H1 (cell line): ENCODE results near the gene SLC22A23. TPM values are rescaled to one million over a fixed set of nuclear protein-coding genes. Genes with fewer than 3 reads are reported as not detected.

ENCODE experiments used
- ASH2L ChIP-seq: fragments of 200-600, 300-600 bp; sonication (generic); IDR thresholded peaks from one replicate; pipeline ENCODE4 v1.7.1; 2017; ENCODE audit warnings: low read length
- BCL11A ChIP-seq, 2 experiments: IDR thresholded peaks; one replicate each; pipeline ENCODE4 v1.6.1; 2011; ENCODE audit warnings: low read depth in 2 of 2, low read length in 2 of 2, mild to moderate bottlenecking in 2 of 2
- CHD2 ChIP-seq: IDR thresholded peaks from 2 replicates; pipeline ENCODE4 v1.6.1; 2012; ENCODE audit warnings: low read length, improper control_type of control experiment
- CREB1 ChIP-seq: IDR thresholded peaks from 2 replicates; pipeline ENCODE4 v1.6.1; 2012; ENCODE audit warnings: inconsistent platforms
- FOSL1 ChIP-seq: IDR thresholded peaks from 2 replicates; pipeline ENCODE4 v1.6.1; 2011; ENCODE audit warnings: mild to moderate bottlenecking, low read depth, low read length, moderate library complexity; ENCODE audit not compliant: insufficient read depth
- GTF2F1 ChIP-seq: IDR thresholded peaks from 2 replicates; pipeline ENCODE4 v1.6.1; 2012; ENCODE audit warnings: low read depth, low read length, improper control_type of control experiment, borderline replicate concordance
- JUN ChIP-seq: IDR thresholded peaks from 2 replicates; pipeline ENCODE4 v1.6.1; 2011; ENCODE audit warnings: low read depth, mild to moderate bottlenecking, improper control_type of control experiment, low read length
- JUND ChIP-seq: IDR thresholded peaks from 2 replicates; pipeline ENCODE4 v1.6.1; 2011; ENCODE audit warnings: mild to moderate bottlenecking, improper control_type of control experiment, low read length
- KDM4A ChIP-seq: IDR thresholded peaks from one replicate; pipeline ENCODE4 v1.7.1; 2012; ENCODE audit warnings: low read depth, mild to moderate bottlenecking, moderate library complexity, low read length, inconsistent platforms; ENCODE audit not compliant: severe bottlenecking
- MAFK ChIP-seq: IDR thresholded peaks from 2 replicates; pipeline ENCODE4 v1.6.1; 2012; ENCODE audit warnings: low read depth, mild to moderate bottlenecking, improper control_type of control experiment, low read length
- POLR2A ChIP-seq, 2 experiments: IDR thresholded peaks; 1 replicate in 1 of 2; 2 replicates in 1 of 2; pipeline ENCODE4 v1.6.1; 2011; ENCODE audit warnings: low read depth in 2 of 2, low read length in 2 of 2, mild to moderate bottlenecking in 2 of 2; ENCODE audit errors: control extremely low read depth in 1 of 2
- RAD21 ChIP-seq, 2 experiments: IDR thresholded peaks in 1 of 2; conservative IDR thresholded peaks in 1 of 2; 2 replicates each; pipeline ENCODE4 v1.6.1; 2011; ENCODE audit warnings: low read depth in 2 of 2, low read length in 2 of 2, improper control_type of control experiment in 1 of 2, inconsistent platforms in 1 of 2, mild to moderate bottlenecking in 1 of 2, moderate library complexity in 1 of 2
- RNF2 ChIP-seq: fragments of 200-900, 300-1000 bp; sonication (generic); IDR thresholded peaks from 2 replicates; pipeline ENCODE4 v1.7.1; 2016; ENCODE audit warnings: borderline replicate concordance, low read depth, mild to moderate bottlenecking, antibody characterized with exemption, low read length; ENCODE audit not compliant: poor library complexity, severe bottlenecking; ENCODE audit errors: missing control alignments
- SAP30 ChIP-seq: fragments of 300-600 bp; sonication (generic); IDR thresholded peaks from 2 replicates; pipeline ENCODE4 v1.7.1; 2012; ENCODE audit warnings: low read length, moderate library complexity, mild to moderate bottlenecking, inconsistent platforms; ENCODE audit not compliant: insufficient read depth, insufficient replicate concordance
- SIX5 ChIP-seq: IDR thresholded peaks from 2 replicates; pipeline ENCODE4 v1.6.1; 2011; ENCODE audit warnings: mild to moderate bottlenecking, low read depth, low read length
- SP1 ChIP-seq: IDR thresholded peaks from 2 replicates; pipeline ENCODE4 v1.6.1; 2011; ENCODE audit warnings: low read depth, low read length
- SUZ12 ChIP-seq: fragments of 200-600 bp; sonication (generic); IDR thresholded peaks from 2 replicates; pipeline ENCODE4 v1.6.1; 2012; ENCODE audit warnings: mild to moderate bottlenecking, inconsistent platforms, low read length, moderate library complexity, mixed read lengths
- TBP ChIP-seq: IDR thresholded peaks from 2 replicates; pipeline ENCODE4 v1.6.1; 2011; ENCODE audit warnings: low read depth, low read length, improper control_type of control experiment
- TCF12 ChIP-seq: IDR thresholded peaks from 2 replicates; pipeline ENCODE4 v1.6.1; 2011; ENCODE audit warnings: low read depth, mild to moderate bottlenecking, low read length
- TEAD4 ChIP-seq: IDR thresholded peaks from 2 replicates; pipeline ENCODE4 v1.6.1; 2012; ENCODE audit warnings: low read depth, low read length, inconsistent platforms, mixed read lengths
- polyA plus RNA-seq, 7 experiments: library from polyadenylated mRNA; depleted of rRNA in 3 of 7; stranded (reverse) in 5 of 7; unstranded in 2 of 7; fragments of >200 nt in 5 of 7; fragments of 200-250 nt in 2 of 7; gene quantifications; 1 replicate in 5 of 7; 2 replicates in 1 of 7; 4 replicates in 1 of 7; pipeline versions ENCODE4 v1.2.1 to v1.2.3, GENCODE V29; 2011 to 2013; ENCODE audit warnings: missing spikeins in 2 of 7, mixed read lengths in 2 of 7
- total RNA-seq: library from RNA; stranded (reverse); fragmentation: NEBNext Ultra II Directional; extraction: Animal tissue kit (Norgen Biotek cat#: 25700); gene quantifications from 2 replicates; pipeline ENCODE4 v1.2.1, GENCODE V29; 2021
- TF ChIP-seq, protein P1 (sequence below): IDR thresholded peaks from 2 replicates; pipeline ENCODE4 v1.6.1; 2011; ENCODE audit warnings: low read depth, mild to moderate bottlenecking, low read length; ENCODE audit not compliant: insufficient read depth
- TF ChIP-seq, protein P2 (sequence below), 3 experiments: IDR thresholded peaks; 1 replicate in 2 of 3; 2 replicates in 1 of 3; pipeline versions ENCODE4 v1.5.1 to v1.6.1; 2011; ENCODE audit warnings: low read length in 3 of 3, mild to moderate bottlenecking in 3 of 3, inconsistent platforms in 2 of 3, low read depth in 1 of 3, moderate library complexity in 1 of 3; ENCODE audit not compliant: insufficient read depth in 1 of 3; ENCODE audit errors: control extremely low read depth in 1 of 3

Gene SLC22A23
- total and polyA plus RNA-seq, 2 of the 8 experiments (the other 6 are each of a cell fraction or from before 2014, with no cell fraction given): 9.9 to 38.4 TPM

DNA sequence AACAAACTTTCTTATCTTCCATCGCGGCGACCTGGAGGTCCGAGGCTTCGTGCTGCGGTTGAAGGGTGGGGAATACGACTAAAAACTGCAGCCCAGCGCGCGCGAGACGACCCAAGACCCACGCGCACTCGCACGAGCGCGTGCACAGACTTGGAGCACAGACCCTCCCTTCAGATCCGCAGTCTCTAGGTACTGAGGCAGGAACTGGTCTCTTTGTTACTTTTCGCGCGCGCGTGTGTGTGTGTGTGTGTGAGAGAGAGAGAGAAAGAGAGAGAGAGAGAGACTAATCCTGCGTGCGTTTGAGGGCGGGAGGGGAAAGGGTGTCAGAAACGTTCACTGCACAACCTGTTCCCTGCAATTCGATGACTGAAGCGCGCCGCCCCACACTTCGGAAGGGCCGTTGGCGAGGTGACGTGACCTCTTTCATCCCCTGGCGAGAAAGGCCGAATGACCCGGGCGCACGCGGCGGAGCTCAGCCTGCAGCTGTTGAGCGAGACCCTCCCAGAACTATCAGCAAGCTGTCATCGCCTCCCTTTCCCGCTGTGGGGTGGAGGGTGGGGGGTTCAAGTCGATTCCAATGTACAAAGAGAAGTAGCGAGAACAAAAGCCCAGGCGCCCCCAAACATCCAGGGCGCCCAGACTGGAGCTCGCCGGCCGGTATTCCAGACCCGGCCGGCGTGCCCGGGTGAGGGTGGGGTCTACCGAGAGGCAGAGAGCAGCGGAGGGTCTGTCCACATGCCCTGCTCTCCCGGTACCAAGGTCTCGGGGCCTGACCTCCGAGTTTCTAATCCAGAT lies 227.9 kb downstream of the SLC22A23 start (continued):
- TF ChIP-seq FOSL1 (no peak), TEAD4 (no peak), CHD2 (no peak), SIX5 (no peak), ASH2L (peak; percentile 47), RAD21 (IDR thresholded peaks at IDR 0.05 in 1 of 2, conservative IDR thresholded peaks at IDR 0.05 in 1 of 2; ENCODE audit: low read depth in 2 of 2, low read length in 2 of 2) (no peak), MAFK (no peak), SAP30 (no peak), GTF2F1 (no peak), CREB1 (no peak), TBP (no peak), RNF2 (no peak), KDM4A (peak; percentile 43), SUZ12 (no peak), JUN (no peak), JUND (no peak), BCL11A (IDR thresholded peaks at IDR 0.05; ENCODE audit: low read depth in 2 of 2, low read length in 2 of 2) (no peak), TCF12 (no peak), SP1 (no peak), POLR2A (IDR thresholded peaks at IDR 0.05; ENCODE audit: control extremely low read depth in 1 of 2, low read depth in 2 of 2, low read length in 2 of 2) (0 out of 3 replicates have a peak, but pooled peaks of 1 of the 2 experiments have one; percentile 32)
- TF ChIP-seq, protein P1, sequence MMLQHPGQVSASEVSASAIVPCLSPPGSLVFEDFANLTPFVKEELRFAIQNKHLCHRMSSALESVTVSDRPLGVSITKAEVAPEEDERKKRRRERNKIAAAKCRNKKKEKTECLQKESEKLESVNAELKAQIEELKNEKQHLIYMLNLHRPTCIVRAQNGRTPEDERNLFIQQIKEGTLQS: no peak
- TF ChIP-seq, protein P2, sequence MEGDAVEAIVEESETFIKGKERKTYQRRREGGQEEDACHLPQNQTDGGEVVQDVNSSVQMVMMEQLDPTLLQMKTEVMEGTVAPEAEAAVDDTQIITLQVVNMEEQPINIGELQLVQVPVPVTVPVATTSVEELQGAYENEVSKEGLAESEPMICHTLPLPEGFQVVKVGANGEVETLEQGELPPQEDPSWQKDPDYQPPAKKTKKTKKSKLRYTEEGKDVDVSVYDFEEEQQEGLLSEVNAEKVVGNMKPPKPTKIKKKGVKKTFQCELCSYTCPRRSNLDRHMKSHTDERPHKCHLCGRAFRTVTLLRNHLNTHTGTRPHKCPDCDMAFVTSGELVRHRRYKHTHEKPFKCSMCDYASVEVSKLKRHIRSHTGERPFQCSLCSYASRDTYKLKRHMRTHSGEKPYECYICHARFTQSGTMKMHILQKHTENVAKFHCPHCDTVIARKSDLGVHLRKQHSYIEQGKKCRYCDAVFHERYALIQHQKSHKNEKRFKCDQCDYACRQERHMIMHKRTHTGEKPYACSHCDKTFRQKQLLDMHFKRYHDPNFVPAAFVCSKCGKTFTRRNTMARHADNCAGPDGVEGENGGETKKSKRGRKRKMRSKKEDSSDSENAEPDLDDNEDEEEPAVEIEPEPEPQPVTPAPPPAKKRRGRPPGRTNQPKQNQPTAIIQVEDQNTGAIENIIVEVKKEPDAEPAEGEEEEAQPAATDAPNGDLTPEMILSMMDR (IDR thresholded peaks at IDR 0.05; ENCODE audit: control extremely low read depth in 1 of 3, insufficient read depth in 1 of 3, low read depth in 1 of 3, low read length in 3 of 3): no peak
